Nephron progenitor cell (in vitro differentiated cells): ENCODE data around the gene ZSWIM3.

Source experiments
- DNase-seq: peaks from one replicate; pipeline ENCODE4 v3.0.0; 2021
- H3K27ac Mint-ChIP-seq: 2 replicates; pipeline ENCODE4 v1.8.0; 2021; ENCODE audit warnings: mild to moderate bottlenecking, moderate library complexity, mixed read lengths
- H3K27me3 Mint-ChIP-seq: 2 replicates; pipeline ENCODE4 v1.8.0; 2021; ENCODE audit warnings: mild to moderate bottlenecking, low read depth, mixed read lengths; ENCODE audit not compliant: poor library complexity
- H3K36me3 Mint-ChIP-seq: 2 replicates; pipeline ENCODE4 v1.8.0; 2021; ENCODE audit warnings: low read depth, mixed read lengths
- H3K4me1 Mint-ChIP-seq: 2 replicates; pipeline ENCODE4 v1.8.0; 2021; ENCODE audit warnings: mixed read lengths
- H3K4me3 Mint-ChIP-seq: 2 replicates; pipeline ENCODE4 v1.8.0; 2021; ENCODE audit warnings: mild to moderate bottlenecking, moderate library complexity, mixed read lengths
- H3K9me3 Mint-ChIP-seq: 2 replicates; pipeline ENCODE4 v1.8.0; 2021; ENCODE audit warnings: mild to moderate bottlenecking, moderate library complexity, mixed read lengths
- TF ChIP-seq, protein P1 (sequence below): fragments of 200-600 bp; sonication (generic); IDR thresholded peaks from 2 replicates; pipeline ENCODE4 v1.5.0; 2021; ENCODE audit warnings: antibody characterized with exemption

ZSWIM3 gene

DNA sequence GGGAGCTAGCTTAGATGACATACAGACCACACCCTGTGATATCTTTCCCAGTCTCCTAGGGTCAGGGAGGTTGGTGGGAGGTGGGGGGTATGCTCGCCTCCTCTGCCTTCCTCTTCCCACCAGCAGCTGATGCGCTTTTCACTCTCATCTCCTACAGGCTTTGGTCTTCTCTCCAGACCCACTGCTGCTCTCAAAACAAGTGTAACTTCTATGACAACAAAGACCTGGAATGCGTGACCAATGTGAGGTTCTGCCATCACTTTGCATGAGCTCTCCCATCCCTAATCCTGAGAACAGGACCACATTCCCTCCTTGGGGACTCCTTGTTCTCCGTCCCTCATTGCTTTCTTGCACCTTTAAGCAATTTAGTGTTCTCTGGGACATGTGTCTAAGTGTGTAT, 36.4 kb downstream of the ZSWIM3 start:
- Mint-ChIP-seq H3K4me1 (peaks cover 24% of the 10 kb centered on the region), H3K36me3 (peaks cover 11% of the 10 kb centered on the region), H3K27me3 (peaks cover 3% of the 10 kb centered on the region), H3K9me3 (no peaks in the 10 kb centered on the region), H3K27ac (peak overlapping the region; percentile 10), H3K4me3 (peak overlapping the region; percentile 43)
- no peak for DNase-seq
- TF ChIP-seq, protein P1, sequence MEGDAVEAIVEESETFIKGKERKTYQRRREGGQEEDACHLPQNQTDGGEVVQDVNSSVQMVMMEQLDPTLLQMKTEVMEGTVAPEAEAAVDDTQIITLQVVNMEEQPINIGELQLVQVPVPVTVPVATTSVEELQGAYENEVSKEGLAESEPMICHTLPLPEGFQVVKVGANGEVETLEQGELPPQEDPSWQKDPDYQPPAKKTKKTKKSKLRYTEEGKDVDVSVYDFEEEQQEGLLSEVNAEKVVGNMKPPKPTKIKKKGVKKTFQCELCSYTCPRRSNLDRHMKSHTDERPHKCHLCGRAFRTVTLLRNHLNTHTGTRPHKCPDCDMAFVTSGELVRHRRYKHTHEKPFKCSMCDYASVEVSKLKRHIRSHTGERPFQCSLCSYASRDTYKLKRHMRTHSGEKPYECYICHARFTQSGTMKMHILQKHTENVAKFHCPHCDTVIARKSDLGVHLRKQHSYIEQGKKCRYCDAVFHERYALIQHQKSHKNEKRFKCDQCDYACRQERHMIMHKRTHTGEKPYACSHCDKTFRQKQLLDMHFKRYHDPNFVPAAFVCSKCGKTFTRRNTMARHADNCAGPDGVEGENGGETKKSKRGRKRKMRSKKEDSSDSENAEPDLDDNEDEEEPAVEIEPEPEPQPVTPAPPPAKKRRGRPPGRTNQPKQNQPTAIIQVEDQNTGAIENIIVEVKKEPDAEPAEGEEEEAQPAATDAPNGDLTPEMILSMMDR, result no peak

DNA sequence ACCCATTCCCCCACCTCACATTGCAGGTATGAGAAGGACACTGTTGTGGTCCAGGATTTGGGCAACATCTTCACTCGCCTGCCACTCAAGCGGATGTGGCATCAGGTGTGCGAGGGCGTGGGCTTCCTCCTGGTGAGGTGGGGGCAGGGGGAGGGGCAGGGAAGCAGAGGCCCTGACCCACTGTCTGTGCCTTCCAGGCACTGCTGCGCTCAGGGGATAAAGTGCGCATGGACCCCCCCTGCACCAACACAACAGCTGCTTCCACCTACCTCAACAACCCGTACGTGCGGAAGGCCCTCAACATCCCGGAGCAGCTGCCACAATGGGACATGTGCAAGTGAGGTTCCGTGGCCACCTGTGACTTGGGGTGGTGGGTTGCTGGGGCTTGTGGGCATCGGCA, 37.4 kb downstream of the ZSWIM3 start:
- Mint-ChIP-seq H3K4me1 (peaks cover 22% of the 10 kb centered on the region), H3K27me3 (no peaks in the 10 kb centered on the region), H3K4me3 (no peak overlapping the region), H3K27ac (no peak overlapping the region), H3K9me3 (no peaks in the 10 kb centered on the region), H3K36me3 (peaks cover 15% of the 10 kb centered on the region)
- TF ChIP-seq, protein P1, result no peak
- no peak for DNase-seq

DNA sequence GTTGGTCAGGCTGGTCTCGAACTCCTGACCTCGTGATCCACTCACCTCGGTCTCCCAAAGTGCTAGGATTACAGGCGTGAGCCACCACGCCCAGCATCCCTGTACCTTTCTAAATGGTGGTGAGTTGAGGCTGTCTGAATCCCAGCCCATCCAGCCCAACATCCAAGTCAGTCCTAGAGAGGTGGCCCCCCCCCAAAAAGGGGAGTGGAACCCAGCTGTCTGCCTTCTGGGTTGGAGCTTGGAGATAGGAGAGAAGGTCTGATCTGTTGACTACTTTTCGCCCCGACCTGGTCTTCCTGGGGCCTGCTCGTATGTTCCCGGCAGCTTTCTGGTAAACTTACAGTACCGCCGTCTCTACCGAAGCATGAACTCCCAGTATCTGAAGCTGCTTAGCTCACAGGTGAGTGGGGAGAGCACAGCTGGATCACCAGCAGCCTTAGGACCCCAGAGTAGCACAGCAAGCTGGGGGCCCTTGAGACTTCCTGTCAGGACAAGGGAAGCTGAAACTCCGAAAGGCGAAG, 39.3 kb downstream of the ZSWIM3 start:
- Mint-ChIP-seq H3K36me3 (peaks cover 15% of the 10 kb centered on the region), H3K4me3 (no peak overlapping the region), H3K9me3 (no peaks in the 10 kb centered on the region), H3K27ac (no peak overlapping the region), H3K4me1 (peaks cover 17% of the 10 kb centered on the region), H3K27me3 (no peaks in the 10 kb centered on the region)
- DNase-seq, result no peak
- TF ChIP-seq, protein P1, result no peak

DNA sequence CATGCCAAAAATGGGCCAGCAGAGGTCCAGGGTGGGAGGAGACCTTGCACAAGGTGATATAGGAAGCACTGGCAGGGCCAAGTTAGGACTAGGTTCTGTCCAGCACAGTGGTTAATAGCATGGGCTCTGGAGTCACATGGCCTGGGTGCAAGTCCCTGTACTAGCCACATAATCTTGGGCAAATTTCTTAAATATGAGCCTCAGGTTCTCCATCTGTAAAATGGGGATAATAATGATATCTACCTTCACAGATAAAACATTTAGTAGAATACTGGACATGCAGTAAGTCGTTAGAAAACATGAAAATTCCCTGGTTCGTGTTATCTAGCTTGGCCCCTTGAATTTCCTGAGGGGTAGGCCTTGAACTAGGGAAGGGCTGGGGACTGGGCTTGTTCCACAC, 39.9 kb downstream of the ZSWIM3 start:
- Mint-ChIP-seq H3K4me1 (peaks cover 12% of the 10 kb centered on the region), H3K4me3 (no peak overlapping the region), H3K36me3 (peaks cover 15% of the 10 kb centered on the region), H3K27me3 (no peaks in the 10 kb centered on the region), H3K27ac (peak overlapping the region; percentile 14), H3K9me3 (no peaks in the 10 kb centered on the region)
- TF ChIP-seq, protein P1, result no peak
- DNase-seq, result no peak

DNA sequence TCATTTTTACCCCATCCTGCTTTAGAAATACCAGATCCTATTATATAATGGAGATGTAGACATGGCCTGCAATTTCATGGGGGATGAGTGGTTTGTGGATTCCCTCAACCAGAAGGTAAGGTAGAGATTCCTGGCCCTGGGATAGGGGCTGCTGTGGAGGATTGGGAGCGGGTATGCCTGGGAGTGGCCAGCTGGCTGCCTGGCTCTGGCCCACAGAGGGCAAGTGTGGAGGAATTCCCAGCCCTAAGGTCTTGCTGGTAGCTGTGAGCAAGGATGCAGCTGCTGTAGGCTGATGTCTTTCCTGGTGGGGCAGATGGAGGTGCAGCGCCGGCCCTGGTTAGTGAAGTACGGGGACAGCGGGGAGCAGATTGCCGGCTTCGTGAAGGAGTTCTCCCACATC, 40.3 kb downstream of the ZSWIM3 start:
- DNase-seq, result no peak
- H3K9me3 Mint-ChIP-seq, result no peaks in the 10 kb centered on the region
- TF ChIP-seq, protein P1, result no peak
- H3K27ac Mint-ChIP-seq, result peak overlapping the region; percentile 14
- peaks cover 15% of the 10 kb centered on the region for H3K36me3 Mint-ChIP-seq
- H3K27me3 Mint-ChIP-seq, result no peaks in the 10 kb centered on the region
- H3K4me3 Mint-ChIP-seq, result no peak overlapping the region
- H3K4me1 Mint-ChIP-seq, result peaks cover 8% of the 10 kb centered on the region

DNA sequence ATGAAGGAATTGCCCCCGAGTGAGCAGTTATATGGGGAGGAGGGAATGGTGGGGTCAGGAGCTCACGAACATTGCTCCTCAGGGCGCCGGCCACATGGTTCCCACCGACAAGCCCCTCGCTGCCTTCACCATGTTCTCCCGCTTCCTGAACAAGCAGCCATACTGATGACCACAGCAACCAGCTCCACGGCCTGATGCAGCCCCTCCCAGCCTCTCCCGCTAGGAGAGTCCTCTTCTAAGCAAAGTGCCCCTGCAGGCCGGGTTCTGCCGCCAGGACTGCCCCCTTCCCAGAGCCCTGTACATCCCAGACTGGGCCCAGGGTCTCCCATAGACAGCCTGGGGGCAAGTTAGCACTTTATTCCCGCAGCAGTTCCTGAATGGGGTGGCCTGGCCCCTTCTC, 40.9 kb downstream of the ZSWIM3 start:
- Mint-ChIP-seq H3K36me3 (peaks cover 18% of the 10 kb centered on the region), H3K9me3 (no peaks in the 10 kb centered on the region), H3K4me1 (peaks cover 7% of the 10 kb centered on the region), H3K27me3 (no peaks in the 10 kb centered on the region), H3K27ac (no peak overlapping the region), H3K4me3 (no peak overlapping the region)
- TF ChIP-seq, protein P1, result no peak
- no peak for DNase-seq
